Pulmonary artery endothelial cell (primary cell): ENCODE data around the gene DCUN1D2. TPM values are rescaled to one million over a fixed set of nuclear protein-coding genes. Genes with fewer than 3 reads are reported as not detected.

Source experiments
- DNase-seq: peaks from one replicate; pipeline ENCODE4 v3.0.0-alpha.2; 2011; ENCODE audit warnings: low read depth, low spot score
- total RNA-seq: library from RNA; depleted of rRNA; stranded (reverse); fragments of >200 nt; gene quantifications from 2 replicates; pipeline ENCODE4 v1.2.3, GENCODE V29; 2014

Gene DCUN1D2
- total RNA-seq, 1 donor from 2014 or later: 7.7 TPM

DNA sequence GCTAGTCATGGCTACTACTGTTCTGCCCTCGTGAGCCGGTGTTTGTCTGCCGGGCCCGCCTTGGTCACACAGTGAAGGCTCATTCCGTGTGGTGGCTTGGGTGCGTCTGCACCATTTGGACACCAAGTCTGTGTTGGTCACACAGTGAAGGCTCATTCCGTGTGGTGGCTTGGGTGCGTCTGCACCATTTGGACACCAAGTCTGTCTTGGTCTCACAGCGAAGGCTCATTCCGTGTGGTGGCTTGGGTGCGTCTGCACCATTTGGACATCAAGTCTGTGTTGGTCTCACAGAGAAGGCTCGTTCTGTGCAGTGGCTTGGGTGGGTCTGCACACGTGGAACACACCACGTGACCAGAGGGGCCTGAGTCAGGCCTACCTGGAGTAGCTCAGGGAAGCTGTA lies 29.0 kb upstream of the DCUN1D2 start:
- DNase-seq: no peak

DNA sequence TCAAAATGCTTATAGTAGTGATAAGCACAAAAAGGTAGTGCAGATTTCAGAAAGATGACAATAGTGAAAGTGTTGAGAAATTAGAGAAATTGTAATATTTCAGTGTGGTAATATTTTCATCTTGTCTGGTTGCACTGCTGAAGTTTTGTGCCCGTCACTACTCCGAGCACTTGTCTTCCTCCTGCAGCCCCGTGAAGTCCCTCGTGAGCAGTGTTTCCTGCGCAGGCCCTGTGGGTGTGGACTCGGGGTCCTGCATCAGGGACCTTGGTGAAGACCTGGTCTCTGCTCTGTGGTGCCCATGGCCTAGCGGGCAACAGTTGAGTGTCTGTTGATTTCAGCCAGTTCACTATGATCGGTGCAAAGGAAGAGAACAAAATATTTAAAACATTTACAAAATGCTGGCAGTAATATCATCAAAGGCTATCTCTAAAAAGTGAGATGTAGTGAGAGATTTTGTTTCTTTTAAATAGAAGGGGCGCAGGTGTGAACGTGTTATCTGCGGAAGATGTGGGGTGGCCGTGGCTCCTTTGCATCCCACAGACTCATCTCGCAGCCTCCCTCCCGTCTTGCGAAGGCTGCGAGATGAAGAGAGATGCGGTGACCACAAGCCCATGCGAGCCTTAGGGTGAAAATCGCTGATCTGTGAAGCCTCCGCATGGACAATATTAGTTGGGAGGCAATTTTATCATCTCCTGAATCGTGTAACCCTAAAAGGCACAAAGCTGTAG lies 27.7 kb upstream of the DCUN1D2 start:
- no peak for DNase-seq

DNA sequence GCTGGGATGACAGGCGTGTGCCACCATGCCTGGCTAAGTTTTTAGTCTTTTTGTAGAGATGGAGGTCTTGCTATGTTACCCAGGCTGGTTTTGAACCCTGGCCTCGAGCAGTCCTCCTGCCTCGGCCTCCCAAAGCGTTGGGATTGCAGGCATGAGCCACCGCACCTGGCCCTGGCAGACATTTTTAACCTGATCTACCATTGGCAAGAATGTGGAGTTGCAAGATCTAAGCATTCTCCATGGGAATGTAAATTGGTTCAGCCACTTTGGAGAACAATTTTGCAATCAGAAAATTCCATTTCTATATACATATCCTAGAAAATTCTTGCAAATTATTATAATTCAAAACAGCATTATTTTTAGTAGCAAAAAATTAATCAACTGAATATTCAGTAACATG lies 24.3 kb upstream of the DCUN1D2 start:
- DNase-seq: no peak

DNA sequence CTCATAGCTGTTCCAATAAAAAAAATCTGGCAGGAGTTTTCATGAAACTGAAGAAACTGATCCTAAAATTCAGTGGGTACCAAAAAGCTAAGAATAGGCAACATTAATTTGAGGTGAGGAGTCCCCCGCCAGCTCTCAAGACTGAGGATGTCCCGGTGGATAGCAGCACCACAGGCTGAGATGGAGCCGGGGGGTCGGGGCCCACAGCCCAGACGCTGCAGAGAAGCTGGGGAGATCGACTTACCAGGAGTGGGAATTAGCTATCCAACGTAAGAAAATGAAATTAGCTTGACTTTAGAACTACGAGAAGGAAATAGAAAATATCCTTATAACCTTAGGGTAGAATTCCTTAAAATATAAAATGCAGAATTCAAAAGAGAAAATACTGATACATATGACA lies 23.2 kb upstream of the DCUN1D2 start:
- no peak for DNase-seq

DNA sequence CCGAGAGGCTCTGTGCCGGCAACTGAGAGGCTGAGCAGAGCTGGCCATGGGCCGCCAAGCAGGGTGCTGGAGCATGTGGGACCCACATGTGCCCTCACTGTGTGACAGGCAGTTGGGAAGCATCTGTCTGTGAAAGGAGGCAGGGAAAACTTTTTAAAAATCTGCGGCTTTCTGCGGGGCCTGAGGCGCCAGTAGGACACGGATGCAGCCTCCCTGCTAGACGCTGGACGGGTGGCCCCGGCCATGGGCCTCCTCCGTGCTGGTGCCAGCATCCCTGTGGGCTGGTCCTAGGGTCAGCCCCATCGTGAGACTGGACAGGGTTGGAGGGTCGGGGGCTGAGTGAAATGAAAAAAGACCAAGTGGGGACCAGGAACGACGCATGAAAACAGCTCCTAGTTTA lies 20.9 kb upstream of the DCUN1D2 start:
- no peak for DNase-seq

DNA sequence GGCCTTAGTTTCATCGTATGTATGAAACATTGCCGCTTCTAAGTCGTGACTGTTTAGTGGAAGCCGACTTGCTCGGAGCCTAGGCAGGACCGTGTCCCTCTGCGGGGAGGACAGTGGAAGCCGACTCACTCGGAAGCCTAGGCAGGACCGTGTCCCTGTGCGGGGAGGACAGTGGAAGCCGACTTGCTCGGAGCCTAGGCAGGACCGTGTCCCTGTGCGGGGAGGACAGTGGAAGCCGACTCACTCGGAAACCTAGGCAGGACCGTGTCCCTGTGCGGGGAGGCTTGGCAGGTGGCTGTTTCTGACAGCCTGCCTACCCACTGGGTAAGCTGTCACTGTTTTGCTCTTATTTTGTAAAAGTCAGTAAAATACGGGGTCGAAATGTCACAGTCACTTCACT lies 20.4 kb upstream of the DCUN1D2 start:
- no peak for DNase-seq

DNA sequence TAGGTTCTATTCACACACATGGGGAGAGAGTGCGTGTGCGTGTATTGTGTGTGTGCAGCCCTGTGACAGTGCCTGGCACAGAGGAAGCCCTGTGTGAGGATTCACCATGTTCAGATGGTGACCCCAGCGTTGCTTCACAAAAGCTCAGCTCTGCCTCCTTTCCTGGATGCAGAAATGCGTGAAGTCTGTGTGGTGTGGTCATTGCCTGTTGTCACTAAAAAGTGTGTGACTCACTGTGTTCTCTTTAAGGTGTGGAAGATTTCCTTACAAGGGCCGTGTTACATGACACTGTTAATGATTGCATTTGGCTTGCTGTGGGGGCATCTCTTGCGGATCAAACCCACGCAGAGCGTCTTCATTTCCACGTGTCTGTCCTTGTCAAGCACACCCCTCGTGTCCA lies 19.5 kb upstream of the DCUN1D2 start:
- no peak for DNase-seq

DNA sequence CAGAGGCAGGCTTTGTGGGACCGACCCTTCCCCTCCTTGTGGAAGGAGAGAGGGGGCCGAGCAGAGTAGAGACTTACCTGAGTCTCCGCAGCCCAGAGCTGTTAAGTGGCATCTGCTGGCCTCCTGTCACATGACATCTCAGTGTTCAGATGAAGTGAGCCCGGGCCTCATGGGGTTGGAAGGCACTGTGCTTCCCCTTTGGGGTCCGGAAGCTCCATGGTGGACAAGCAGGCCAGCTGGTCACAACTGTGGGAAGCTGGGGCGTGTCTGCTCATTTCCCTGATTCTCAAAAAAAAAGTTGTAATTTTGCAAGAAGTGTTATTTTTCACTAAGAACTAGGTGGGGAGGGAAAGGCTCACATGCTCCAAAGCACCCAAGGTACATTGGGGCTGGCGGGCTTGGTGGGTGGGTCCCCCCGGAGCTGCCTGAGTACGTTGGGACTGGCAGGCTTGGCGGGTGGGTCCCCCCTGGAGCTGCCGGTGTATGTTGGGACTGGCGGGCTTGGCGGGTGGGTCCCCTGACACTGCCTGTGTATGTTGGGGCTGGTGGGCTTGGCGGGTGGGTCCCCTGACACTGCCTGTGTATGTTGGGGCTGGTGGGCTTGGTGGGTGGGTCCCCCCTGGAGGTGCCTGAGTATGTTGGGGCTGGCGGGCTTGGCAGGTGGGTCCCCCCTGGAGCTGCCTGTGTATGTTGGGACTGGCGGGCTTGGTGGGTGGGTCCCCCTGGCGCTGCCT lies 18.2 kb upstream of the DCUN1D2 start:
- no peak for DNase-seq

DNA sequence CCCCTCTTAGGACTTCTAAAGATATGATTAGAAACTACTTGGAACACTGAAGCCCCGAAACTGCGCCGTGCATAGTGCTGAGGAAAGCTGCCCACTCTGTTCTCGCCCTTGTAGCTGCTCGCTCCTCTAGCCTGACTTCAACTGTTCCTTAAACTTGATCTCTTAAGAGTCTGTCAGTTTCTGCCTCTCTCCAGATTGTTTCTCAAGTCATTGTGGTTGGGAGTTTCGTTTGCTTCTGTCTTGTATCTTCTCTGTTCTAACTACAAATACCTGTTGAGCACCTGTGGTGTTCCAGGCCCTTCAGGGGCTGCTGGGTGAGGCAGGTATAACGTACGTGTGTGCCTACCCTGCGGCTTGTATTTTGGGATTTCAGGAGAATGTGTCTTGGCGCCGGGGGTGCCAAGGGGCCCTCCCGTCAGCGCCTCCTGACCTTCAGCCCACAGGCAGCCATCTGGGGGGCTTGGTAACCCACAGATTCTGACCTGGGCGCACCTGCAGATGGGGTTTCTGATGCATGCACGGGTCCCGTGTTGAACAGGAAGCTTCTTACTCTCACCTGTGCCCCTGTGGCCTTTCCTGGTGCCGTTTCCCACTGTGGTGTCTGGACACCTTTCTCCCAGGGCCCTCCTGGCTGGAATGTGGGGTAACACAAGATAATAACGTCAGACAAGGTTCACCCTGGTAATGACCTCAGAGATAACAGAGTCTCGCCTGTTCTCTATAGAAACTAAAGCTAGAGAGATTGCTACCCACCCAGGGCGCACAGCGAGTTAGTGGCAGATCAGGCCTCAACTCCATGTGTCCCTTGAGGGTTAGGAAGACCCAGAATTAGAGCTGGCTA lies 17.2 kb upstream of the DCUN1D2 start:
- no peak for DNase-seq

DNA sequence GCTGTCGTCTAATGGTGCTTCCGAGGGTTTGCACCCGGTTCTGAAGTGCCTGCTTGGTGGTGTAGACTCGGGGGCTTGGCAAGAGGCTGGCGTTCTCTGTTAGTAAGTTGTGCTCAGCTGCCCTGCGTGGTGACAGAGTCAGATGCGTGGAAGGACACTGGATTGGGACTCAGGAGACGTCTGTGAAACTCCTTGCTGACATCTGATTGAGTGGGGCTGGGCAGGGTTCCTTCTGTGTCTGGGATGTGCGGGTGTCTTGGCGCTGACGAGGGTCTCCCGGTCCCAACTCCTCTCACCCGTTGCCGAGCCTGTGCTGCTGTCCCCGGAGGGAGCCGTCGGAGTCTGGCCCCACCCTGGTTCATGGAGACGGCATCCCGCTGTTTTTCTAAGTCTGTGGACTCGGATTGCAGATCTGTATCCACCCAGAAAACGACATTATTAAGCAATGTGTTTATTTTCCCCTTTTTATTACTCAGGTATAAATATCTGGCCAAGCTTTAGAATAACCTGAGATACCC lies 16.4 kb upstream of the DCUN1D2 start:
- no peak for DNase-seq

DNA sequence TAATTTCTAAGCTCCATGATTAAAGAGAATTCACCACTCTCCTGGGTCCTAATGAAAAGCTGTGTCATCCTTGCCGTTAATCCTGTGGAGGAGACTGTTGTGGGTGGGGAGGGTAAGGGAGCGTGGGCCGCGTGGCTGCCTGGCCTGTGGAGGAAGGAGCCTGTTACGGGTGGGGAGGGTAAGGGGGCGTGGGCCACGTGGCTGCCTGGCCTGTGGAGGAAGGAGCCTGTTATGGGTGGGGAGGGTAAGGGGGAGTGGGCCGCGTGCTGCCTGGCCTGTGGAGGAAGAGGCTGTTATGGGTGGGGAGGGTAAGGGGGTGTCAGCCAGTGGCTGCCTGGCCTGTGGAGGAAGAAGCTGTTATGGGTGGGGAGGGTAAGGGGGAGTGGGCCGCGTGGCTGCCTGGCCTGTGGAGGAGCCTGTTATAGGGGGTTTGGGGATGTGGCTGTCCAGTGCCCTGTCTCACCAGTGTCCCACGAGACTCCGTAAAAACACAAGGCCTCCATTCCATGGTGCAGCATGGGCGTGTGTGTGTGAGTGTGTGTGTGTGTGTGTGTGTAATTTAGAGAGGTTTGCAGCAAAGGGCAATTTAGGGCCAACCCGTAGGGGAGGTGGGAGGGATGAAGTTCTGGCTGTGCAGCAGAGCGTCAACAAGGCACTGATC lies 15.6 kb upstream of the DCUN1D2 start:
- DNase-seq: no peak

DNA sequence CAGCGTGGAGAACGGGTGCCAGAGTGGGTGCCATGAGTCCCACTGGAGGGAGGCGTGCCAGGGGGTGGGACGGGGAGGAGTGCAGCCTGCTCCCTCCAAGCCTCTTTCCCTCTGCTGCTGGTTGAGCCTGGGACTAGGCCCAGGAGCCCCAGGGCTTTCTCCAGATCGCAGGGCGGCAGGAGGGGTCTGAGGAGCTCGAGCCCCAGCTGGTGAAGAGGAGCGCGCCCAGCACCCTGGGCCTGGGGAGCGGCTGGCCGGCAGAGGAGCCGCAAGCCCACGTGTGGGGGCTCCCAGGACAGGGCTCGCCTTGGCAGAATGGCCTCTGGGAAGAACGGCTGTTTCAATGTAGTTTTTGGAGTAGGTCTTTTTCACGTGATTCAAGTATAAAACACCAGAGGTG lies 12.2 kb upstream of the DCUN1D2 start:
- no peak for DNase-seq

DNA sequence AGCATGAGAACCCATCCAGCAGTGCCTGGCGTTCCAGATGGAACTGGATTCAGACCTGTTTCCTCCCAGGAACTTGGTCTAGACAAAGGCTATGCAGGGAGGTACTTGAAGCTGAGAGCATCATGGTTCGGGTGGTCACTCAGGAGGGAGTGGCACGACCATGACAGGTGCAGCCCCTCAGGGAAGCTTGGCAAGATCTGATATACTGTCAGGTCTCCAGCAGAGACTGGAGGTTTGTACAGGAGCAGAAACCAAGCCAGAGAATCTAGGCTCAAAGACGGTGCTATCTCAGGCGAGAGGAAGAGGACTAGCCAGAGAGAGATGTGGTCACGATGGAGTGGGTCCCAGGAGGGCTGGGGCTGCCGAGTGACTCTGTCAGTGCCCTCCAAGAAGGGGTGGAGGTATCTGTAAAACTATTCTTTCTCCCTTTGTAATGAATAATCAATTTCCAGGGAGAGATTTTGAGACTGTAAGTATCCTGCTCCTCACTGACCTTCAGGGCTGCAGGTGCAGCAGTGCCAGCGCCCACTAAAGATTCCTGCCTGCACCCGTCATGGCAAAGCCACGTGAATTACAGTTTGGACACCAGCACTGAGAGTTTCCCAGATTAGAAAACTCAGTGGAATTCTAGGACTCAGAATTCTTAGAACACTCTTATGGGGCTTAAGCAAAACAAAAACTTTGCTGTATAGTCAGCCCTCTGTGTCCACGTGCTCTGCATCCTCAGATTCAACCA lies 10.2 kb upstream of the DCUN1D2 start:
- no peak for DNase-seq

DNA sequence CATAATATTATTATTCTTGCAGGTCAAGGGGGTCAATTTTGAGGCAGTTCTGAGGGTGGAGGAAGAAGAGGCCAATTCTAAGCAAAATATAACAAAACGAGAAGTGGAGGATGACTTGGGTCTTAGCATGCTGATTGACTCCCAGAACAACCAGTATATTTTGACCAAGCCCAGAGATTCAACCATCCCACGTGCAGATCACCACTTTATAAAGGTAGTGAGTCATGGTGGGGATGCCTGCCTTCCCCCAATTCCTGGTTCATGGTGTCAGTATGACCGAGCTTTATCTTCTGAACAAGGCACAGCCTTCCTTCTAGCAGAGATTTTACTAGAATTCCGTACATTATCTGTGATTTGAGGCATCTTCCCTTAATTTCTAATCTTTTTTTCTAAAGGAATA lies 9.4 kb upstream of the DCUN1D2 start:
- no peak for DNase-seq

DNA sequence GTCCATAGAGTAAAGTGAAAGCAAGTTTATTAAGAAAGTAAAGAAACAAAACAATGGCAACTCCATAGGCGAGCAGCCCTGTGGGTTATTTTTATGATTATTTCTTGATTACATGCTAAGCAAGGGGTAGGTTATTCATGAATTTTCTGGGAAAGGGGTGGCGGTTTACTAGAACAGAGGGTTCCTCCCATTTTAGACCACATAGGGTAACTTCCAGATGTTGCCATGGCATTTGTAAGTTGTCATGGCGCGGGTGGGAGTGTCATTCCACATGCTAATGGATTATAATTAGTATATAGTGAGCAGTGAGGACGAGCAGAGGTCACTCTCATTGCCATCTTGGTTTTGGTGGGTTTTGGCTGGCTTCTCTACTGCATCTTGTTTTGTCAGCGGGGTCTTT lies 8.4 kb upstream of the DCUN1D2 start:
- no peak for DNase-seq

DNA sequence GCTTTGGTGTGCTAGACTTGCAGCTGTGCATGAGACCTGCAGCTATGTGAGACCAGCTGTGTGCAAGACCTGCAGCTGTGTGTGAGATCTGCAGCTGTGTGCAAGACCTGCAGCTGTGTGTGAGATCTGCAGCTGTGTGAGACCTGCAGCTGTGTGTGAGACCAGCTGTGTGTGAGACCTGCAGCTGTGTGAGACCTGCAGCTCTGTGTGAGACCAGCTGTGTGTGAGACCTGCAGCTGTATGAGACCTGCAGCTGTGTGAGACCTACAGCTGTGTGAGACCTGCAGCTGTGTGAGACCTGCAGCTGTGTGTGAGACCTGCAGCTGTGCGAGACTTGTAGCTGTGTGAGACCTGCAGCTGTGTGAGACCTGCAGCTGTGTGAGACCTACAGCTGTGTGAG lies 6.7 kb upstream of the DCUN1D2 start:
- DNase-seq: no peak

DNA sequence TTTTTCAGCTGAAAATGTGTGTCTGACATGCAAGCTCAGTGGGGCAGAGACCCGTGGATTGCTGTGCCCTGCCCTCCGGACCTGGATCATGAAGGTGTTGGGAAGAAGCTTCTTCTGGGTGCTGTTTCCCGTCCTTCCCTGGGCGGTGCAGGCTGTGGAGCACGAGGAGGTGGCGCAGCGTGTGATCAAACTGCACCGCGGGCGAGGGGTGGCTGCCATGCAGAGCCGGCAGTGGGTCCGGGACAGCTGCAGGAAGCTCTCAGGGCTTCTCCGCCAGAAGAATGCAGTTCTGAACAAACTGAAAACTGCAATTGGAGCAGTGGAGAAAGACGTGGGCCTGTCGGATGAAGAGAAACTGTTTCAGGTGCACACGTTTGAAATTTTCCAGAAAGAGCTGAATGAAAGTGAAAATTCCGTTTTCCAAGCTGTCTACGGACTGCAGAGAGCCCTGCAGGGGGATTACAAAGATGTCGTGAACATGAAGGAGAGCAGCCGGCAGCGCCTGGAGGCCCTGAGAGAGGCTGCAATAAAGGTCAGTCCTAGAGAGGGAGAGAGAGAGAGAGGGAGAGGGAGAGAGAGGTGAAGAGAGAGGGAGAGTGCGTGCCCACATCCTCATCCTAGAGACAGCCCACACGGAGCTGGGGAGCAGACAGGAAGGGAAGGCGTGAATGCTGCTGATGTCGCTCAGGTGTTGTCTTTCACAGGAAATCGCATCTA lies 5.1 kb upstream of the DCUN1D2 start:
- no peak for DNase-seq

DNA sequence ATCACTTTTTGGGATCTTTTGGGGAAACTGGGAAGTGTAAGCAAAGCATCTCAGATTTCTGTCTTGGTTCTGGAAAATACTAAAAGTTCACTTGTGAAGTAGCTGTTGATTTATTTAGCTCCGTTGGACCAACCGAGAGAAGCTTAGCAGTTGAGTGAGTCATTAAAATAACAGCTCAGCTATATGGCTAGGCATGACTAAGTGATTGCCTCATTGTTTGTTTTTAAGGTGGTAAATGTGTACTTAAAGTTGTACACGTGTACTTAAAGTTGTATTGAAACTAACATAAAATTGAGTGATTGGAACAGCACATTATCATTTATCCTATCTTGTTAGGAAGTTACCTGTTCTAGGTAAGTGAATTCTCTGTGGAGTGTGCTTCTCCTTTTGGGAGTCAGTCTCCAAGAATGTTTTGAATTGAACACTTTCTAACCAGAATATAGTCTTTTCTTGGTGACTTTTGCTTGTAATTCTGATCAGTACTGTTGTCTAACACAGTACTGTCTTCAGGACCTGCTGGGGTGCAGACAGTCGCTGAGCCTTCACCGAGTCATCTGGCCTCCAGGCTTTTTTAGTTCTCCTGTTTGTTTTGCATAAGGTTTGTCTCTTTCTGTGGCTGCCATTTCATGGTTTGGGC lies 2.9 kb upstream of the DCUN1D2 start:
- peak; percentile 87 for DNase-seq

DNA sequence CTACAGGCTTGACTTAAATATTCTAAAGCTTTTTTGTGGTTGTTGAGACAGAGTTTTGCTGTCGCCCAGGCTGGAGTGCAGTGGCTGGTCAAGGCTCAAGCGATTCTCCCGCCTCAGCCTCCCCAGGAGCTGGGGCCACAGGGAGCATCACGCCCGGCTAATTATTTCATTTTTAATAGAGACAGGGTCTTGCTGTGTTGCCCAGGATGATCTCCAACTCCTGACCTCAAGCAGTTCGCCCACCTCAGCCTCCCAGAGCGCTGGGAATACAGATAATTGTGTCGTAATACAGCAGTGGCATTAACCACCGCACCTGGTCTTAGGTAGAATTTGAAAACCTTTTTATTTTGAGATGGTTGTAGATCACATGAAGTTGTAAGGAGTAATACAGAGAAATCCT lies 1.5 kb upstream of the DCUN1D2 start:
- DNase-seq: no peak

DNA sequence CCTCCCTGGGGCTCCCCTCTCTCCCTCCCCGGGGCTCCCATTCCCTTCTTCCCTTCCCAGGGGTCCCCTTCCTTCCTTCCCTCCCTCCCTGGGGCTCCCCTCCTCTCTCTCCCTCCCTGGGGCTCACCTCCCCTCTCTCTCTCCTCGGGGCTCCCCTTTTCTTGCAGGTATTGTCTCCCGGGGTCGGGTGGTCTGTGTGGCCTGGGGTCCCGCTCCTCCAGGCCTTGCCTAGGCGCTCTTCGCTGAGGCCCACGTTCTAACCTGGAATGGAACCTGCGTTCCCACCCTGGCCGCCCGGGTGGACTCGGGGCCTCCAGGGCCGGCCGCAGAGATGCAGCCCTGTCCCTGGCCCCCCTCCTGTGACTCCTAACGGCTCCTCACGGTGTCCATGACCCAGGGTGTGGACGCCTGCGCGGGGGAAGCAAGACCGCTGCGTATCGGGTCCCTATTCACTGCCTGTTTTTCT lies 940 bp upstream of the DCUN1D2 start:
- DNase-seq: no peak
